ENCODE data around the gene SMYD3. TPM values are rescaled to one million over a fixed set of nuclear protein-coding genes. Genes with fewer than 3 reads are reported as not detected.
"Not testable (repeated sequence)": the region's sequence is repeated elsewhere in the genome, so short reads cannot be mapped to it uniquely, and the experiment has no call there.

The SMYD3 gene
- total and polyA plus RNA-seq, 10 of the 15 experiments (the other 5 are each of a cell fraction or from before 2014, with no cell fraction given): 18.3 to 54.0 (median 24.8) TPM

GRCh38 chr1:245742896-245743295 lies 764.2 kb downstream of the SMYD3 start:
- H3K27ac ChIP-seq (ENCODE audit: control insufficient read depth, insufficient read depth): no peak overlapping the region
- DNase-seq (ENCODE audit: low read depth, low spot score): no peak
- RAD21 ChIA-PET (ENCODE audit: unreplicated experiment): no interaction called here
- intact Hi-C loops (cut with micrococcal nuclease; ENCODE audit: unreplicated experiment): loop anchor here (10.0 kb wide), 1 partner anchor 62 kb away; no protein-coding TSS in a partner anchor
- no TSS peak for BruUV-seq (replicated peaks)
- in situ Hi-C loops (cut with MboI): no loop called here
- ATAC-seq: no peak
- no peaks in the 10 kb centered on the region for H3K36me3 ChIP-seq (ENCODE audit: control insufficient read depth in 2 of 2, insufficient read depth in 2 of 2, low read length in 1 of 2)
- TF ChIP-seq RBBP5 (conservative IDR thresholded peaks at IDR 0.05) (no peak), FOS (IDR thresholded peaks at IDR 0.05; ENCODE audit: borderline replicate concordance, extremely low read depth, insufficient read length) (no peak), YY1 (IDR thresholded peaks at IDR 0.05; ENCODE audit: low read depth, low read length) (no peak), NR2C2 (IDR thresholded peaks at IDR 0.05; ENCODE audit: borderline replicate concordance, control insufficient read depth, insufficient read length, low read depth) (no peak), NR2F1 (conservative IDR thresholded peaks at IDR 0.05) (no peak), CHD1 (IDR thresholded peaks at IDR 0.05; ENCODE audit: low read depth, low read length) (no peak), NFYA (IDR thresholded peaks at IDR 0.05; ENCODE audit: borderline replicate concordance, low read depth, low read length) (no peak), POLR2A (IDR thresholded peaks at IDR 0.05; ENCODE audit: low read depth, low read length) (no peak), RELA (IDR thresholded peaks at IDR 0.05; ENCODE audit: borderline replicate concordance, partially characterized antibody) (no peak), HDAC2 (IDR thresholded peaks at IDR 0.05) (no peak)
- TF ChIP-seq, protein P1, sequence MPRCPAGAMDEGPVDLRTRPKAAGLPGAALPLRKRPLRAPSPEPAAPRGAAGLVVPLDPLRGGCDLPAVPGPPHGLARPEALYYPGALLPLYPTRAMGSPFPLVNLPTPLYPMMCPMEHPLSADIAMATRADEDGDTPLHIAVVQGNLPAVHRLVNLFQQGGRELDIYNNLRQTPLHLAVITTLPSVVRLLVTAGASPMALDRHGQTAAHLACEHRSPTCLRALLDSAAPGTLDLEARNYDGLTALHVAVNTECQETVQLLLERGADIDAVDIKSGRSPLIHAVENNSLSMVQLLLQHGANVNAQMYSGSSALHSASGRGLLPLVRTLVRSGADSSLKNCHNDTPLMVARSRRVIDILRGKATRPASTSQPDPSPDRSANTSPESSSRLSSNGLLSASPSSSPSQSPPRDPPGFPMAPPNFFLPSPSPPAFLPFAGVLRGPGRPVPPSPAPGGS (IDR thresholded peaks at IDR 0.05; ENCODE audit: borderline replicate concordance, insufficient read depth, low read depth, low read length, poor library complexity, severe bottlenecking): no peak
- TF ChIP-seq, protein P2, sequence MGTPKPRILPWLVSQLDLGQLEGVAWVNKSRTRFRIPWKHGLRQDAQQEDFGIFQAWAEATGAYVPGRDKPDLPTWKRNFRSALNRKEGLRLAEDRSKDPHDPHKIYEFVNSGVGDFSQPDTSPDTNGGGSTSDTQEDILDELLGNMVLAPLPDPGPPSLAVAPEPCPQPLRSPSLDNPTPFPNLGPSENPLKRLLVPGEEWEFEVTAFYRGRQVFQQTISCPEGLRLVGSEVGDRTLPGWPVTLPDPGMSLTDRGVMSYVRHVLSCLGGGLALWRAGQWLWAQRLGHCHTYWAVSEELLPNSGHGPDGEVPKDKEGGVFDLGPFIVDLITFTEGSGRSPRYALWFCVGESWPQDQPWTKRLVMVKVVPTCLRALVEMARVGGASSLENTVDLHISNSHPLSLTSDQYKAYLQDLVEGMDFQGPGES (IDR thresholded peaks at IDR 0.05): no peak
- WGBS (ENCODE audit: insufficient coverage, insufficient replicate concordance, low lambda C conversion rate, missing lambda C conversion rate): 75% methylated on average over 9 of the region's 9 CpGs
- no peaks in the 10 kb centered on the region for H3K9me3 ChIP-seq (replicated peaks; ENCODE audit: control insufficient read depth, insufficient read depth, low read length)
- FAIRE-seq: no peak
- no peaks in the 10 kb centered on the region for H3K4me1 ChIP-seq (ENCODE audit: control insufficient read depth, insufficient read depth, low read length)
- H3K9ac ChIP-seq (ENCODE audit: control insufficient read depth, insufficient read depth, low read length): no peak overlapping the region
- CTCF ChIA-PET: no interaction called here
- POLR2A ChIA-PET: no interaction called here
- no peaks in the 10 kb centered on the region for H3K27me3 ChIP-seq (replicated peaks in 1 of 2; ENCODE audit: control insufficient read depth in 2 of 2, insufficient read depth in 2 of 2, low read length in 1 of 2)
- SMC1A ChIA-PET (ENCODE audit: uncharacterized antibody, unreplicated experiment): no interaction called here
- H2AFZ ChIP-seq (ENCODE audit: control insufficient read depth, low read depth, low read length): no peak overlapping the region
- H3K4me3 ChIP-seq: no peak overlapping the region
- H3K4me2 ChIP-seq (ENCODE audit: control insufficient read depth, insufficient read depth): no peak overlapping the region
- H4K20me1 ChIP-seq (ENCODE audit: control insufficient read depth, insufficient read depth): no peaks in the 10 kb centered on the region
- no peaks in the 10 kb centered on the region for H3K79me2 ChIP-seq (ENCODE audit: control insufficient read depth, insufficient read depth, low read length)

DNA sequence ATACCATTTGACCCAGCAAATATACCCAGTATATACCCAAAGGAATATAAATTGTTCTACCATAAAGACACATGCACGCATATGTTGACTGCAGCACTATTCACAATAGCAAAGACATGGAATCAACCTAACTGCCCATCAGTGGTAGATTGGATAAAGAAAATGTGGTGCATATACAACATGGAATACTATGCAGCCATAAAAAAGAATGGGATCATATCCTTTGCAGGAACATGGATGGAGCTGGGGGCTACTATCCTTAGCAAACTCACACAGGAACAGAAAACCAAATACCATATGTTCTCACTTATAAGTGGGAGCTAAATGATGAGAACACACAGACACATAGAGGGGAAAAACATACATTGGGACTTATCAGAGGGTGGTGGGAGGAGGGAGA lies 766.7 kb downstream of the SMYD3 start:
- WGBS (ENCODE audit: insufficient coverage, insufficient replicate concordance, low lambda C conversion rate, missing lambda C conversion rate): 88% methylated on average over 1 of the region's 1 CpG
- ATAC-seq; H3K27ac ChIP-seq (ENCODE audit: control insufficient read depth, insufficient read depth); BruUV-seq (replicated peaks); RAD21 ChIA-PET (ENCODE audit: unreplicated experiment); H3K4me3 ChIP-seq; H3K27me3 ChIP-seq (replicated peaks in 1 of 2; ENCODE audit: control insufficient read depth in 2 of 2, insufficient read depth in 2 of 2, low read length in 1 of 2); in situ Hi-C loops (cut with MboI); H3K9me3 ChIP-seq (replicated peaks; ENCODE audit: control insufficient read depth, insufficient read depth, low read length); H2AFZ ChIP-seq (ENCODE audit: control insufficient read depth, low read depth, low read length); DNase-seq (ENCODE audit: low read depth, low spot score); POLR2A ChIA-PET; H4K20me1 ChIP-seq (ENCODE audit: control insufficient read depth, insufficient read depth); H3K79me2 ChIP-seq (ENCODE audit: control insufficient read depth, insufficient read depth, low read length); H3K4me1 ChIP-seq (ENCODE audit: control insufficient read depth, insufficient read depth, low read length); H3K4me2 ChIP-seq (ENCODE audit: control insufficient read depth, insufficient read depth); H3K36me3 ChIP-seq (ENCODE audit: control insufficient read depth in 2 of 2, insufficient read depth in 2 of 2, low read length in 1 of 2); H3K9ac ChIP-seq (ENCODE audit: control insufficient read depth, insufficient read depth, low read length); CTCF ChIA-PET; FAIRE-seq: not testable (repeated sequence)
- SMC1A ChIA-PET (ENCODE audit: uncharacterized antibody, unreplicated experiment): interaction anchor here (0.8 to 1.0 kb wide), 2 partner anchors 14 to 372 kb away, joined by 3 to 4 read pairs; no protein-coding TSS in a partner anchor
- intact Hi-C loops (cut with micrococcal nuclease; ENCODE audit: unreplicated experiment): loop anchor here (10.0 kb wide), 1 partner anchor 64 kb away; no protein-coding TSS in a partner anchor
